ENCODE results near the gene RHOH.

GRCh38 chr4:40199999-40200874, 3.4 kb downstream of the RHOH start:
- no peak for TF ChIP-seq GATA2 (IDR thresholded peaks at IDR 0.05; ENCODE audit: low read depth, low read length)
- TF ChIP-seq GATA3 (IDR thresholded peaks at IDR 0.05; ENCODE audit: low read depth, low read length): no peak
